HepG2 (cell line): ENCODE data around the gene ING5. TPM values are rescaled to one million over a fixed set of nuclear protein-coding genes. Genes with fewer than 3 reads are reported as not detected.

ENCODE experiments used
- AKAP8 ChIP-seq: sonication (generic); formaldehyde crosslinking; IDR thresholded peaks from 2 replicates; pipeline ENCODE4 v1.5.1; 2020; ENCODE audit warnings: mild to moderate bottlenecking, missing genetic modification reagents
- GFI1 ChIP-seq: sonication (generic); formaldehyde crosslinking; IDR thresholded peaks from 2 replicates; pipeline ENCODE4 v1.5.0; 2020; ENCODE audit warnings: missing genetic modification reagents, mild to moderate bottlenecking, borderline replicate concordance
- HNF1B ChIP-seq: sonication (generic); formaldehyde crosslinking; IDR thresholded peaks from 2 replicates; pipeline ENCODE4 v1.5.1; 2020; ENCODE audit warnings: mild to moderate bottlenecking, moderate library complexity, missing genetic modification reagents
- KLF15 ChIP-seq: sonication (generic); formaldehyde crosslinking; IDR thresholded peaks from 2 replicates; pipeline ENCODE4 v1.8.1; 2023; ENCODE audit warnings: borderline replicate concordance, mild to moderate bottlenecking, inconsistent platforms, missing genetic modification reagents, mixed read lengths
- MIER3 ChIP-seq: IDR thresholded peaks from 2 replicates; pipeline ENCODE4 v1.6.1; 2016; ENCODE audit warnings: missing compliant biosample characterization, borderline replicate concordance
- MNT ChIP-seq: fragments of 450-650 bp; IDR thresholded peaks from 2 replicates; pipeline ENCODE4 v1.6.1; 2016
- MTERF4 ChIP-seq: sonication (generic); formaldehyde crosslinking; IDR thresholded peaks from 2 replicates; pipeline ENCODE4 v1.8.0; 2023; ENCODE audit warnings: mild to moderate bottlenecking, missing genetic modification reagents
- NFE2L2 ChIP-seq: fragments of 150-350 bp; IDR thresholded peaks from 2 replicates; pipeline ENCODE4 v1.6.1; 2014; ENCODE audit warnings: low read length
- NFIC ChIP-seq: IDR thresholded peaks from 2 replicates; pipeline ENCODE4 v1.6.1; 2012; ENCODE audit warnings: mild to moderate bottlenecking, low read length, inconsistent platforms
- NR2F1 ChIP-seq, 2 experiments: fragments of 450-650 bp in 1 of 2; formaldehyde crosslinking in 1 of 2; IDR thresholded peaks; 2 replicates each; pipeline versions ENCODE4 v1.5.0 to v1.6.1; 2016 to 2020; ENCODE audit warnings: mild to moderate bottlenecking in 1 of 2, missing compliant biosample characterization in 1 of 2, missing genetic modification reagents in 1 of 2, moderate library complexity in 1 of 2
- RBM22 ChIP-seq: fragments of 200-400 bp; formaldehyde crosslinking; optimal IDR thresholded peaks from 2 replicates; pipeline ENCODE3; 2017; ENCODE audit warnings: mild to moderate bottlenecking, low read length, moderate library complexity
- RFX5 ChIP-seq: IDR thresholded peaks from 2 replicates; pipeline ENCODE4 v1.6.1; 2011; ENCODE audit warnings: low read depth, low read length, improper control_type of control experiment
- SAP130 ChIP-seq: IDR thresholded peaks from 2 replicates; pipeline ENCODE4 v1.6.1; 2016; ENCODE audit warnings: low read depth
- TOPORS ChIP-seq: sonication (generic); formaldehyde crosslinking; IDR thresholded peaks from 2 replicates; pipeline ENCODE4 v1.8.0; 2023; ENCODE audit warnings: mild to moderate bottlenecking, missing genetic modification reagents
- TSC22D2 ChIP-seq: sonication (generic); formaldehyde crosslinking; IDR thresholded peaks from 2 replicates; pipeline ENCODE4 v1.5.1; 2020; ENCODE audit warnings: missing genetic modification reagents, mild to moderate bottlenecking, borderline replicate concordance
- XRCC5 ChIP-seq: fragments of 200-400 bp; formaldehyde crosslinking; optimal IDR thresholded peaks from 2 replicates; pipeline ENCODE3; 2017; ENCODE audit warnings: mild to moderate bottlenecking, low read length
- ZFP91 ChIP-seq: sonication (generic); formaldehyde crosslinking; IDR thresholded peaks from 2 replicates; pipeline ENCODE4 v1.9.0; 2022; ENCODE audit warnings: missing genetic modification reagents, mild to moderate bottlenecking, borderline replicate concordance
- ZMAT5 ChIP-seq: sonication (generic); formaldehyde crosslinking; IDR thresholded peaks from 2 replicates; pipeline ENCODE4 v1.5.0; 2020; ENCODE audit warnings: mild to moderate bottlenecking, low read depth, missing genetic modification reagents, borderline replicate concordance
- ZNF430 ChIP-seq: sonication (generic); formaldehyde crosslinking; IDR thresholded peaks from 2 replicates; pipeline ENCODE4 v1.9.0; 2021; ENCODE audit warnings: mild to moderate bottlenecking, missing genetic modification reagents
- ZNF629 ChIP-seq: sonication (generic); formaldehyde crosslinking; conservative IDR thresholded peaks from 2 replicates; pipeline ENCODE4 v1.5.0; 2020; ENCODE audit warnings: missing genetic modification reagents
- ZNF775 ChIP-seq: sonication (generic); formaldehyde crosslinking; IDR thresholded peaks from 2 replicates; pipeline ENCODE4 v1.4.0; 2020; ENCODE audit warnings: missing genetic modification reagents, mild to moderate bottlenecking, moderate library complexity, borderline replicate concordance
- ZNF780A ChIP-seq: sonication (generic); formaldehyde crosslinking; IDR thresholded peaks from 2 replicates; pipeline ENCODE4 v1.8.0; 2022; ENCODE audit warnings: mild to moderate bottlenecking, missing genetic modification reagents, moderate library complexity
- ZSCAN22 ChIP-seq: sonication (generic); formaldehyde crosslinking; IDR thresholded peaks from 2 replicates; pipeline ENCODE4 v1.4.0; 2020; ENCODE audit warnings: mild to moderate bottlenecking, missing genetic modification reagents
- ZZZ3 ChIP-seq: sonication (generic); formaldehyde crosslinking; IDR thresholded peaks from 2 replicates; pipeline ENCODE4 v1.4.0; 2020; ENCODE audit warnings: missing genetic modification reagents, mild to moderate bottlenecking, borderline replicate concordance
- polyA plus RNA-seq, 8 experiments: library from polyadenylated mRNA; depleted of rRNA in 3 of 8; stranded (reverse) in 7 of 8; unstranded in 1 of 8; fragments of >200 nt; fragmentation: Illumina TruSeq in 4 of 8; extraction: Trizol in 4 of 8; gene quantifications; 2 replicates each; pipeline versions ENCODE4 v1.2.1 to v1.2.3, GENCODE V29; 2011 to 2016; ENCODE audit warnings: low read depth in 4 of 8, missing spikeins in 1 of 8, mixed read lengths in 1 of 8; ENCODE audit not compliant: insufficient read depth in 1 of 8
- total RNA-seq, 5 experiments: library from RNA; depleted of rRNA; stranded (reverse); fragments of >200 nt; fragmentation: Illumina TruSeq; extraction: Trizol; gene quantifications; 2 replicates each; pipeline ENCODE4 v1.2.3, GENCODE V29; 2016; ENCODE audit warnings: low read depth in 1 of 5

Gene ING5
- total and polyA plus RNA-seq, 2 of the 13 experiments (the other 11 are each of a cell fraction or from before 2014, with no cell fraction given): 61.9 to 71.9 TPM

GRCh38 chr2:241770185-241770935 is 68.5 kb downstream of the ING5 start (continued):
- TF ChIP-seq RFX5 (no peak; the same call in 1 of the 2 replicates), NFE2L2 (no peak), RBM22 (peak; percentile 85), TSC22D2 (CRISPR knock-in tag) (peak; percentile 79; the same call in 1 of the 2 replicates), NFIC (0 out of 2 replicates have a peak, but pooled peaks have one; percentile 4), ZZZ3 (CRISPR knock-in tag) (no peak; the same call in 1 of the 2 replicates), NR2F1 (CRISPR knock-in tag; IDR thresholded peaks at IDR 0.05) (peak; percentile 73 to 93; a peak in 3 of 4 replicates), AKAP8 (CRISPR knock-in tag) (peak; percentile 98), KLF15 (CRISPR knock-in tag) (peak; percentile 67; the same call in 1 of the 2 replicates), HNF1B (CRISPR knock-in tag) (peak; percentile 86), ZFP91 (CRISPR knock-in tag) (peak; percentile 63; the same call in 1 of the 2 replicates), ZMAT5 (CRISPR knock-in tag) (no peak), MNT (no peak), ZNF430 (CRISPR knock-in tag) (peak; percentile 99), ZNF629 (peak; percentile 36), GFI1 (CRISPR knock-in tag) (no peak), ZSCAN22 (CRISPR knock-in tag) (0 out of 2 replicates have a peak, but pooled peaks have one; percentile 7), ZNF775 (no peak), SAP130 (peak; percentile 98), ZNF780A (no peak), TOPORS (CRISPR knock-in tag) (peak; percentile 93), MTERF4 (CRISPR knock-in tag) (peak; percentile 97), MIER3 (peak; percentile 98), XRCC5 (peak; percentile 92)
